Measurements from ENCODE around the gene CACNA1C.

CACNA1C gene

GRCh38 chr12:2341051-2341751 is 288.4 kb downstream of the CACNA1C start:
- DNase-seq (ENCODE audit: low read depth in 2 of 2): no peak

GRCh38 chr12:2341871-2342270 is 289.1 kb downstream of the CACNA1C start:
- DNase-seq (ENCODE audit: low read depth in 2 of 2): no peak

GRCh38 chr12:2343681-2344080 is 290.9 kb downstream of the CACNA1C start:
- DNase-seq (ENCODE audit: low read depth in 2 of 2): no peak

GRCh38 chr12:2344476-2344875 is 291.7 kb downstream of the CACNA1C start:
- DNase-seq (ENCODE audit: low read depth in 2 of 2): no peak

- no peak for DNase-seq (ENCODE audit: low read depth in 2 of 2)
Measured at GRCh38 chr12:2344885-2345284, 292.1 kb downstream of the CACNA1C start.

GRCh38 chr12:2345902-2346301 is 293.1 kb downstream of the CACNA1C start:
- DNase-seq (ENCODE audit: low read depth in 2 of 2): no peak

GRCh38 chr12:2346416-2346815 is 293.6 kb downstream of the CACNA1C start:
- DNase-seq (ENCODE audit: low read depth in 2 of 2): no peak

GRCh38 chr12:2347137-2347843 is 294.5 kb downstream of the CACNA1C start:
- DNase-seq (ENCODE audit: low read depth in 2 of 2): no peak

- DNase-seq (ENCODE audit: low read depth in 2 of 2): no peak
Measured at GRCh38 chr12:2347844-2348481, 295.2 kb downstream of the CACNA1C start.

GRCh38 chr12:2348482-2348852 is 295.7 kb downstream of the CACNA1C start:
- DNase-seq (ENCODE audit: low read depth in 2 of 2): no peak

- DNase-seq (ENCODE audit: low read depth in 2 of 2): no peak
Measured at GRCh38 chr12:2351161-2351560, 298.4 kb downstream of the CACNA1C start.

GRCh38 chr12:2352203-2352602 is 299.4 kb downstream of the CACNA1C start:
- no peak for DNase-seq (ENCODE audit: low read depth in 2 of 2)

- no peak for DNase-seq (ENCODE audit: low read depth in 2 of 2)
Measured at GRCh38 chr12:2353281-2353680, 300.5 kb downstream of the CACNA1C start.

- no peak for DNase-seq (ENCODE audit: low read depth in 2 of 2)
Measured at GRCh38 chr12:2353691-2354090, 300.9 kb downstream of the CACNA1C start.

- no peak for DNase-seq (ENCODE audit: low read depth in 2 of 2)
Measured at GRCh38 chr12:2354151-2354991, 301.6 kb downstream of the CACNA1C start.

GRCh38 chr12:2355198-2355597 is 302.4 kb downstream of the CACNA1C start:
- DNase-seq (ENCODE audit: low read depth in 2 of 2): no peak

- no peak for DNase-seq (ENCODE audit: low read depth in 2 of 2)
Measured at GRCh38 chr12:2355604-2356003, 302.8 kb downstream of the CACNA1C start.

GRCh38 chr12:2356601-2357125 is 303.9 kb downstream of the CACNA1C start:
- DNase-seq (ENCODE audit: low read depth in 2 of 2): no peak

GRCh38 chr12:2358986-2359658 is 306.3 kb downstream of the CACNA1C start:
- DNase-seq (ENCODE audit: low read depth in 2 of 2): no peak

- DNase-seq (ENCODE audit: low read depth in 2 of 2): no peak
Measured at GRCh38 chr12:2359725-2360629, 307.2 kb downstream of the CACNA1C start.
